Liver (tissue), 3 donors: ENCODE results near the gene PRSS37.

Experiments
- FOXA1 ChIP-seq: IDR thresholded peaks from 2 replicates; pipeline ENCODE4 v1.6.1; 2016; ENCODE audit warnings: antibody characterized with exemption
- GABPA ChIP-seq, 2 donors: IDR thresholded peaks in 1 of 2; conservative IDR thresholded peaks in 1 of 2; 2 replicates each; pipeline ENCODE4 v1.6.1; 2016; ENCODE audit warnings: antibody characterized with exemption in 2 of 2, mild to moderate bottlenecking in 1 of 2, moderate library complexity in 1 of 2
- HNF4A ChIP-seq, 2 donors: conservative IDR thresholded peaks; 2 replicates each; pipeline ENCODE4 v1.6.1; 2016; ENCODE audit warnings: antibody characterized with exemption in 2 of 2, mild to moderate bottlenecking in 2 of 2
- JUND ChIP-seq, 2 donors: IDR thresholded peaks; 2 replicates each; pipeline ENCODE4 v1.6.1; 2016; ENCODE audit warnings: antibody characterized with exemption in 2 of 2
- RAD21 ChIP-seq, 2 donors: IDR thresholded peaks; 2 replicates each; pipeline ENCODE4 v1.6.1; 2016; ENCODE audit warnings: antibody characterized with exemption in 2 of 2, mild to moderate bottlenecking in 2 of 2
- REST ChIP-seq: IDR thresholded peaks from 2 replicates; pipeline ENCODE4 v1.6.1; 2016; ENCODE audit warnings: antibody characterized with exemption, mild to moderate bottlenecking
- RXRA ChIP-seq, 2 donors: IDR thresholded peaks; 2 replicates each; pipeline ENCODE4 v1.6.1; 2017 to 2018; ENCODE audit warnings: antibody characterized with exemption in 2 of 2, mild to moderate bottlenecking in 1 of 2
- SP1 ChIP-seq: IDR thresholded peaks from 2 replicates; pipeline ENCODE4 v1.6.1; 2018; ENCODE audit warnings: antibody characterized with exemption, mild to moderate bottlenecking
- TAF1 ChIP-seq: conservative IDR thresholded peaks from 2 replicates; pipeline ENCODE4 v1.6.1; 2016; ENCODE audit warnings: antibody characterized with exemption, mild to moderate bottlenecking
- YY1 ChIP-seq: IDR thresholded peaks from 2 replicates; pipeline ENCODE4 v1.6.1; 2016; ENCODE audit warnings: antibody characterized with exemption, mild to moderate bottlenecking
- ZBTB33 ChIP-seq: IDR thresholded peaks from 2 replicates; pipeline ENCODE4 v1.6.1; 2016; ENCODE audit warnings: antibody characterized with exemption
- TF ChIP-seq, protein P1 (sequence below): fragments of 150-350 bp; IDR thresholded peaks from 2 replicates; pipeline ENCODE4 v1.5.1; 2017; ENCODE audit warnings: improper control_type of control experiment, low read depth, low read length; ENCODE audit not compliant: missing input control
- TF ChIP-seq, protein P2 (sequence below): IDR thresholded peaks from 2 replicates; pipeline ENCODE4 v1.6.1; 2016; ENCODE audit warnings: antibody characterized with exemption
- TF ChIP-seq, protein P3 (sequence below): IDR thresholded peaks from 2 replicates; pipeline ENCODE4 v1.6.1; 2016; ENCODE audit warnings: antibody characterized with exemption
- donor health status: healthy.
- donor health status: healthy.

DNA sequence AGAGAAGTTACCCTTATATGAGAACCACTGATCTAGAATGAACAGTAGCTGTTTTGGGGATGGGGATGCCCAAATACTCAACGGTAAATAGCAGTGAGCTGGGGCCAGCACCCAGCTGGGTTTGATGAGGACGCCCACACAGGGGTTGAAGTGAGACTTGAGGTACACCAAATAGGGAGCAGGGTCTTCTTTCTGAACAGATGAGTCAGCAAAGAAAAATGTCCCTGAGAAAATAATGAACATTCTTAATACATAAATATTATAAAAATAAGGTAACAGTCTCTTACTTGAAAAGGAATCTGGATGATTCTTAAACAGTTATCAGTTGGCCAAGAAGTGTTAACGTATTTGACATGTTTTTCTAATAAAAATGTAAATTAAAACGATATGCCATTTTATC lies 2.0 kb downstream of the PRSS37 start:
- TF ChIP-seq, protein P1, sequence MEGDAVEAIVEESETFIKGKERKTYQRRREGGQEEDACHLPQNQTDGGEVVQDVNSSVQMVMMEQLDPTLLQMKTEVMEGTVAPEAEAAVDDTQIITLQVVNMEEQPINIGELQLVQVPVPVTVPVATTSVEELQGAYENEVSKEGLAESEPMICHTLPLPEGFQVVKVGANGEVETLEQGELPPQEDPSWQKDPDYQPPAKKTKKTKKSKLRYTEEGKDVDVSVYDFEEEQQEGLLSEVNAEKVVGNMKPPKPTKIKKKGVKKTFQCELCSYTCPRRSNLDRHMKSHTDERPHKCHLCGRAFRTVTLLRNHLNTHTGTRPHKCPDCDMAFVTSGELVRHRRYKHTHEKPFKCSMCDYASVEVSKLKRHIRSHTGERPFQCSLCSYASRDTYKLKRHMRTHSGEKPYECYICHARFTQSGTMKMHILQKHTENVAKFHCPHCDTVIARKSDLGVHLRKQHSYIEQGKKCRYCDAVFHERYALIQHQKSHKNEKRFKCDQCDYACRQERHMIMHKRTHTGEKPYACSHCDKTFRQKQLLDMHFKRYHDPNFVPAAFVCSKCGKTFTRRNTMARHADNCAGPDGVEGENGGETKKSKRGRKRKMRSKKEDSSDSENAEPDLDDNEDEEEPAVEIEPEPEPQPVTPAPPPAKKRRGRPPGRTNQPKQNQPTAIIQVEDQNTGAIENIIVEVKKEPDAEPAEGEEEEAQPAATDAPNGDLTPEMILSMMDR, result no peak
- no peak for TF ChIP-seq RXRA (IDR thresholded peaks at IDR 0.05)
- no peak for TF ChIP-seq REST
- no peak for TF ChIP-seq SP1
- no peak for TF ChIP-seq TAF1
- TF ChIP-seq FOXA1, result no peak
- TF ChIP-seq RAD21 (IDR thresholded peaks at IDR 0.05), result no peak
- TF ChIP-seq HNF4A (conservative IDR thresholded peaks at IDR 0.05), result no peak
- TF ChIP-seq YY1, result no peak
- TF ChIP-seq, protein P2, sequence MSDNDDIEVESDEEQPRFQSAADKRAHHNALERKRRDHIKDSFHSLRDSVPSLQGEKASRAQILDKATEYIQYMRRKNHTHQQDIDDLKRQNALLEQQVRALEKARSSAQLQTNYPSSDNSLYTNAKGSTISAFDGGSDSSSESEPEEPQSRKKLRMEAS, result no peak
- no peak for TF ChIP-seq ZBTB33
- no peak for TF ChIP-seq GABPA (IDR thresholded peaks at IDR 0.05 in 1 of 2, conservative IDR thresholded peaks at IDR 0.05 in 1 of 2)
- TF ChIP-seq JUND (IDR thresholded peaks at IDR 0.05), result no peak
- TF ChIP-seq, protein P3, sequence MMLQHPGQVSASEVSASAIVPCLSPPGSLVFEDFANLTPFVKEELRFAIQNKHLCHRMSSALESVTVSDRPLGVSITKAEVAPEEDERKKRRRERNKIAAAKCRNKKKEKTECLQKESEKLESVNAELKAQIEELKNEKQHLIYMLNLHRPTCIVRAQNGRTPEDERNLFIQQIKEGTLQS, result no peak
